Right ventricle myocardium superior (tissue), 1 donor: ENCODE data around the gene IP6K2. TPM values are rescaled to one million over a fixed set of nuclear protein-coding genes. Genes with fewer than 3 reads are reported as not detected.
"Not testable (repeated sequence)": the region's sequence is repeated elsewhere in the genome, so short reads cannot be mapped to it uniquely, and the experiment has no call there.

Experiments
- ATAC-seq: fragments of 200-7000 bp; cut with Tn5 transposase; one replicate; pipeline ENCODE4 v1.9.1; 2020; ENCODE audit warnings: mild to moderate bottlenecking; ENCODE audit not compliant: poor library complexity
- DNase-seq: peaks from one replicate; pipeline ENCODE4 v3.0.0-alpha.2; 2020
- intact Hi-C: fragments of 100-400 bp; cut with DNase I; formaldehyde crosslinking; loops from one replicate; pipeline ENCODE4 v1.11.2; 2022
- long read RNA-seq: library from polyadenylated mRNA; unstranded; transcript quantifications from one replicate; pipeline ENCODE4 v2.0.0, GENCODE V29; 2021
- total RNA-seq: library from RNA; stranded (reverse); fragmentation: NEBNext Ultra II Directional; extraction: Animal tissue kit (Norgen Biotek cat#: 25700); gene quantifications from one replicate; pipeline ENCODE4 v1.2.1, GENCODE V29; 2021
- donor health status: DM: no; HTN: yes; CAD: no; lungs with severe emphysema.

The IP6K2 gene, protein sequence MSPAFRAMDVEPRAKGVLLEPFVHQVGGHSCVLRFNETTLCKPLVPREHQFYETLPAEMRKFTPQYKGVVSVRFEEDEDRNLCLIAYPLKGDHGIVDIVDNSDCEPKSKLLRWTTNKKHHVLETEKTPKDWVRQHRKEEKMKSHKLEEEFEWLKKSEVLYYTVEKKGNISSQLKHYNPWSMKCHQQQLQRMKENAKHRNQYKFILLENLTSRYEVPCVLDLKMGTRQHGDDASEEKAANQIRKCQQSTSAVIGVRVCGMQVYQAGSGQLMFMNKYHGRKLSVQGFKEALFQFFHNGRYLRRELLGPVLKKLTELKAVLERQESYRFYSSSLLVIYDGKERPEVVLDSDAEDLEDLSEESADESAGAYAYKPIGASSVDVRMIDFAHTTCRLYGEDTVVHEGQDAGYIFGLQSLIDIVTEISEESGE
- 22.7 TPM for total RNA-seq
- long read RNA-seq, transcript IP6K2-201 (6 exons, 1,775 nt), result major isoform, 10 of 49 reads
- long read RNA-seq, partial matches to known transcripts, result 21 of 49 reads
- long read RNA-seq, other reads (novel, unspliced or antisense), result 14 of 49 reads

DNA sequence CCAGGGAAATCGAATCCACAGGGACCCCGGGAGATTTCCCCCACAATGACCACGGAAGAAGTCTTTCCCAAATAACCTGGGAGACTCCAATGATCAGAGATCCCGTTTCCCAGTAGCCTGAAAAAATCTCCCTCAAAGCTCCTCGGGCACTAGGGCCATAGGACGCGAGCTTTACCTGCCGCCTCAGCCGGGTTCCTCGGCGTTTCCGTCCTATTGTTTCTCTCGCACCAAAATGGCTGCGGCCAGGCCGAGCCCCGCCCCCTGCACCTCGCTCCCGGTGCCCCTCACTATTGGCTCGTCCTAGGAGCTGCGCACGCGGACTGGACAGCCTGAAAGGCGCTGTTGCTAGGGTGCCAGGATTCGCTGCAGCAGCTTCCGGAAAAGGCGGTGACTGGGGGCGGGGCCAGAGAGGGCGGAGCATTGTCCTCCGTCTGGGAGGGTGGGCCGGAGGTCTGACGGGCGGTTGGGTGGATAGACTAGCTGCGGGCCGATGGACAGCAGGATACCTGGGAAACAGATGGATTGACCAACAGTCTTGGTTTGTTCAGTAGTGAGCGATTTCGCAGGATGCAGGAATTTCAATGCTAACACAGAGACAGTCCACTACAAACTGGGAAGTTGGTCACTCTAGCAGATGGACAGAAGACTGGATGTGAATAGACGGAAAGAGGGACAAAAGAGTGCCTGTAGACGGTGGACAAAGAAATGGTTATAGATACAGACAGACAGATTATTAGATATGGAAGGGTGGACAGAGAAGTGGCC is at the start of gene IP6K2:
Gene IP6K2 (minus strand): TSS at position 240 of the 765 bp plus-strand sequence. CDS start 21,930 bp downstream, outside the sequence.
- ATAC-seq, result peak; percentile 99
- peak; percentile 99 for DNase-seq
- intact Hi-C loops, result no loop called here

DNA sequence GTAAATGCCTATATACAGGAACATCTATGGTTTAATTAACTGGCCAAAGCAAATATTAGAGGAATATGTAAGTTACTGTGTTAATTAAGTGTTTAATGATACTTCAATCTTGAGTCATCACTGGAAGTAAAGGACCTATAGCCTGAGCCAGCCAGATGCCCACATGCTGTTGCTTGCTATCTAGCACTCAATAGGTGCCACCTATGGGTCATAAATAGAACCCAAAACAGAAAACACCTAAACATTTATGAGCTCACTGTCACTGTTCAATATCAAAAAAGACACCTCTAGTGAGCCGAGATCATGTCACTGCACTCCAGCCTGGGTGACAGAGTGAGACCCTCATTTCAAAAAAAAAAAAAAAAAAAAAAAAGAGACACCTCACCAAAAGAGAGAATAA is 48.4 kb upstream of the IP6K2 start:
- intact Hi-C loops, result no loop called here
- DNase-seq, result no peak
- ATAC-seq, result no peak

DNA sequence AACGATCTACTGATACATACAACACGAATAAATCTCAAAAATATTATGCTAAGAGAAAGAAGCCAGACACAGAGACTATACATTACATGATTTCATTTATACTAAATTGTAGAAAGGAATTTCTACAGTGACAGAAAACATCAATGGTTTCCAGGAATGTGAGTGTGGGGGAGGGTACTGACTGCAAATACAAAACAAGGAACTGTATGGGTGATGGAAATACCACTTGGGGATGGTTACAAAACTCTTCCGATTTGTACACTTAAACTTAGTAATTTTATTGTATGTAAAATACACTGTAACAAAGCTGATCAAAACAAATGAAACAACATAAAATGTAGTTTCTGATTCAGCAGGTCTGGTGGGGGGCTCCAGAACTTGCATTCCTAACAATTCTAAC is 45.8 kb upstream of the IP6K2 start:
- ATAC-seq, result no peak
- intact Hi-C loops, result no loop called here
- no peak for DNase-seq

DNA sequence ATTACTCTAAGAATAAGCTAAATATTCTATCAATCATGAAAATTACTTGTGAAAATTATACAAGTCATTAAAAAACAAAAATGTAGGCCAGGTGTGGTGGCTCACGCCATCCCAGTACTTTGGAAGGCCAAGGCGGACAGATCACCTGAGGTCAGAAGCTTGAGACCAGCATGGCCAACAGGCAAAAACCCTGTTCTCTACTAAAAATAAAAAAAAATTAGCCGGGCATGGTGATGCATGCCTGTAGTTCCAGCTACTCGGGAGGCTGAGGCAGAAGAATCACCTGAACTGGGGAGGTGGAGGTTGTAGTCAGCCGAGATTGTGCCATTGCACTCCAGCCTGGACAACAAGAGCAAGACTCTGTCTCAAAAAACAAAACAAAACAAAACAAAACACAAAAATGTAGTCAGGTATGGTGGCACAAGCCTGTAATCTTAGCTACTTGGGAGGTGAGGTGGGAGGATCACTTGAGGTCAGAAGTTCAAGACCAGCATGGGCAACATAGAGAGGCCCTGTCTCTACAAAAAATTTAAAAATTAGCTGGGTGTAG is 43.0 kb upstream of the IP6K2 start:
- intact Hi-C loops, DNase-seq, ATAC-seq: not testable (repeated sequence)

DNA sequence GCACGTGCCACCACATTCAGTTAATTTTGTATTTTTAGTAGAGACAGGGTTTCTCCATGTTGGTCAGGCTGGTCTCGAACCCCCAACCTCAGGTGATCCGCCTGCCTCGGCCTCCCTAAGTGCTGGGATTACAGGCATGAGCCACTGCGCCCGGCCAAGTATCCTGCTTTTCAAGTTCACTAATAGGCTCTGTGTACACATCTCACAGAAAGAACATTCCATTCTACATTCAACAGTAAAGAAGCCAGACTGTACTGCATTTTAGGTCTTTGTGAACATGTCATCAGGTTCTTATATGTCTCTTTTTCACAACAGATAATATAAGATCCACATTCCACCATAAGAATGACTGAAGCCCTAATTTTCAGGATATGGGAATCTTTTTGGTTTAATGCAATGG is 42.5 kb upstream of the IP6K2 start:
- ATAC-seq, intact Hi-C loops, DNase-seq: not testable (repeated sequence)

DNA sequence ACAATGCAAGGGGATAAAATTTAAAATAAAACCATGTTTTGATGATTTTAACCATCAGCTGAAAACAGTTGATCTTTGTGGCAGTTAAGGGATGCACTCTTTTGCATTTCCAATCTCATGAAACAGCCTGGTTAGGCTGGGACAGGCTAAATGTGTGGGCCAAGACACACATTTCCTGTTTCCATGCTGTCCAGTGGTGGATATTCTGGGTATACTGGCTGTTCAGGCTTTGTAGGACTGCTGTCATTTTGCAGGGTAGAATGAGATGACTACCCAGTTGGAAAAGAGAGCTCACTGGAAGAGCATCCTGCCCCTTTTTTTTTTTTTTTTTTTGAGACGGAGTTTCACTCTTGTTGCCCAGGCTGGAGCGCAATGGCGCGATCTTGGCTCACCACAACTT is 42.0 kb upstream of the IP6K2 start:
- ATAC-seq (no peak), DNase-seq (no peak)
- intact Hi-C loops, result no loop called here

DNA sequence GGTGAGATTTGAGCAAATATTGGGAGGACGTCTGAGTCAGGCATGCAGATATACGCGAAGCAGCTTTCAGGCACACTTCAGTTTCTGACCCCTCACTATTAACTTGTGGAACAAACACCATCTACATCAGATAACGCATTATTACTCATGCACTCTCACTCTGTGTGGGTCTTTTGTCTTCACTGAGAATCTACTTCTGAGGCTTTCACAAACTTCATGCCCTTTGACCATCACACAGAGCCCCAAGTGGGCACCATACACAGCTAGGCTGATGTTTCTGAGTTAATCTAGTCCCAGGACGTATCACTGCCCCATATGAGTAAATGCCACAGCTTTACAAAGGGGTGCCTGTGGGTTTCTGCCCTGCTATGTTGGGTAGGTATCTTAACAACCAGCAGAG is 39.6 kb upstream of the IP6K2 start:
- ATAC-seq, result no peak
- intact Hi-C loops, result no loop called here
- DNase-seq, result no peak

DNA sequence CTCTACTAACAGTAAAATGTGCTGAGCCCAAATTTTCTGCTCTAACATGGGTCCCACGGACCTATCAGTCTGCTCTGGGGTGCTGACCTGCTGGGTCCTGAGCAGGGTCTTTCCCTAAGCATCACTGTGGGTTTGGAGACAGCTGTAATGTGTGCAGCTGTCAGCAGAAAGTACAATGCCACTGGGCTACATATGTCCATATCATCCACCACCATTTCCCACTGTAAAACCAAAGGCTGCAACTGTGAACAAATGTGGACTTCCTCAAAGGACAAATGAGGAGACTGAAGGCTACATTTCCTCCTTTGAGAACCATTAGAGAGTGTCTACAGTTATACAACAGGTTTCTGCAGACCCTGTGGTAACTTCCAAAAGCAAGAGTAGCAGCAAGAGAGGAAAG is 33.8 kb upstream of the IP6K2 start:
- DNase-seq (no peak), ATAC-seq (no peak)
- intact Hi-C loops, result no loop called here

DNA sequence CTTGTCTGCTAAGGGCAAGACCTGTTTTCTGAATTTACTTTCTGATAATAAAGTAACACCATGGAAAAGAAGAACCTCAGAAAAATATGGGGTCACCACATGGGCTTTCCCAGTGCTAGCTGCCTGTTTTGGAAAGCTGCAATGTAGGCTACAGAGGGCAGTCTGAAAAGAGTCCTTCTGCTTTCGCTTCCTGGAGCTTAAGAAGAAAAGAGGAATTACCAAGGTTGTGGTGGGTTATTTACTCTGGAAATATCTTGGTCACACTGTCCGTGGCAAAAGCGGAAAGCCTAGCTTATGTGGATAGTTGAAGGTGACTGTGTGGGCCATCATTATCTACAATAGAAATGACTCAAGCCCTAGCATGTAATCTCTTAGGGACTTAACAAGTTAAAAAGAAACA is 31.7 kb upstream of the IP6K2 start:
- intact Hi-C loops, result no loop called here
- DNase-seq, result no peak

DNA sequence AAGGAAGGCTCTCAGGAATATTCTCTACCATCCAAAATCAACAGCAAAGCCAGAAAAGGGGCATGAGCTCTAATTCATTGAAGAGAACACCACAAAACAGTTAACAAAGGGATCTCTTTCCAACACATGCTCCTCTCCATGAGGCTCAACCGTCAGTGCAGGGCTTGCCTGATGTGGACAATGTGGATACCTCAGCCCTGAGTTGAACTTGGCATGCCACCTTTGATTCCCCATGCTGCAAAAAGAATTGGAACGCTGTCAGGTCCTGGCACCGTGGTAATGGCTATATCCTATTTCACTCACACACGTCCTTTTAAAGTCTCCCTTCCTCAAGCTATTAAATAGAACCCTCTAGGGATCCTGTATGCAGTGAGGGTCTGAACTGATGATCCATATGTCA is 30.7 kb upstream of the IP6K2 start:
- peak; percentile 60 for DNase-seq
- peak; percentile 83 for ATAC-seq
- intact Hi-C loops, result no loop called here

More for the DNA sequence above, 31.7 kb upstream of the IP6K2 start:
- peak; percentile 6 for ATAC-seq

DNA sequence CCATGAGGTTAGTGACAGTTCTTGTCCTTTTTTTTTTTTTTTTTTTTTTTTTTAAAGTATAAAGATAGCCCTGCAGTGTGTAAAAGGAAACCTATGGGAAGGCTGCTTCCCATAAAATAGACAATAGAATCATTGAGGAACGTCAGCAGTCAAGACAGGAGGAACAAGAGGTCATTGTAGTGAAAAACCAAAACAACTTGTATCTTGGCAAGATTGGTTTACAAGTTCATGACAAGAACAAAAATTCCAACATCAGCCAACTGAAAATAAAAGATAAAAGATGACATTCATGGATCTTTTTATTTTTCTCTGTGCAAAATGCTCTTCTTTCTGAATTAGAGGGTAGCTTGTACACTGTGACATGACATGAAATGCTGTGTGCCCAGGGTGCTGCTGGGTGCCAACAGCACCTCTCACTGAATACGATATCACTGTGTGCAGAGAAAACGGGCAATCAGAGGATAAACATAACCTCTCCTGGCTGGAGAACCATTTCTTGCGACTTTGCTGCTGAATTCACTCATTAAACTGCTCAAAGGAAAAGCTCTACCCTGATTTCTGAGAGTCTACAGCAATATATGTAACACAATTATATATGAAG is 30.1 kb upstream of the IP6K2 start:
- intact Hi-C loops, result no loop called here
- ATAC-seq, result peak; percentile 60
- DNase-seq, result no peak

DNA sequence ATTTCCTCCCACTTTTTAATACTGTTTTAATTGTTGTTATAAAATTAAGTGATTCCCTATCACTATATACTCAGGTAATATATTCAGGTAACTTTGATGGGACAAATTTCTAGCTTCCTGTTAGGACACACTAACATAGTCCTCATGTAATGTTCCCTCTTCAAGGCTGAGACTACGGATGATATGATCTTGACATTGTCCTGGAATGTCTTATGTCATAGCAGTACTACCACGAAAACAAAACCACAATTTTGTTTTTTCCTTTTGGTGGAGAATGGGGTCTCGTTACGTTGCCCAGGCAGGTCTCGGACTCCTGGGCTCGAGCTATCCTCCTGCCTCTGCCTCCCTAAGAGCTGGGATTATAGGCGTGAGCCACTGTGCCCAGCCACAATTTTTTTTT is 26.8 kb upstream of the IP6K2 start:
- intact Hi-C loops, result no loop called here
- no peak for ATAC-seq
- DNase-seq, result no peak

DNA sequence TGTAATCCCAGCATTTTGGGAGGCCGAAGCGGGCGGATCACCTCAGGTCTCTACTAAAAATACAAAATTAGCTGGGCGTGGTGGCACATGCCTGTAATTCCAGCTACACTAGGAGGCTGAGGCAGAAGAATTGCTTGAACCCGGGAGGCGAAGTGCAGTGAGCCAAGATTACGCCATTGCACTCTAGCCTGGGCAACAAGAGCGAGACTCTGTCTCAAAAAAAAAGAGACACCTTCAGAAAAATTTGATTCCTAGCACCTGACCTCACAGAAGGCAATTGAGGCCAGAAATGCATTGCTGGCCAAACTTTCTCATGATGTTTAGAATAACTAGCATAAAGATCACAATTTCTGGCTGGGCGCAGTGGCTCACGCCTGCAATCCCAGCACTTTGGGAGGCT is 24.2 kb upstream of the IP6K2 start:
- intact Hi-C loops, ATAC-seq, DNase-seq: not testable (repeated sequence)

DNA sequence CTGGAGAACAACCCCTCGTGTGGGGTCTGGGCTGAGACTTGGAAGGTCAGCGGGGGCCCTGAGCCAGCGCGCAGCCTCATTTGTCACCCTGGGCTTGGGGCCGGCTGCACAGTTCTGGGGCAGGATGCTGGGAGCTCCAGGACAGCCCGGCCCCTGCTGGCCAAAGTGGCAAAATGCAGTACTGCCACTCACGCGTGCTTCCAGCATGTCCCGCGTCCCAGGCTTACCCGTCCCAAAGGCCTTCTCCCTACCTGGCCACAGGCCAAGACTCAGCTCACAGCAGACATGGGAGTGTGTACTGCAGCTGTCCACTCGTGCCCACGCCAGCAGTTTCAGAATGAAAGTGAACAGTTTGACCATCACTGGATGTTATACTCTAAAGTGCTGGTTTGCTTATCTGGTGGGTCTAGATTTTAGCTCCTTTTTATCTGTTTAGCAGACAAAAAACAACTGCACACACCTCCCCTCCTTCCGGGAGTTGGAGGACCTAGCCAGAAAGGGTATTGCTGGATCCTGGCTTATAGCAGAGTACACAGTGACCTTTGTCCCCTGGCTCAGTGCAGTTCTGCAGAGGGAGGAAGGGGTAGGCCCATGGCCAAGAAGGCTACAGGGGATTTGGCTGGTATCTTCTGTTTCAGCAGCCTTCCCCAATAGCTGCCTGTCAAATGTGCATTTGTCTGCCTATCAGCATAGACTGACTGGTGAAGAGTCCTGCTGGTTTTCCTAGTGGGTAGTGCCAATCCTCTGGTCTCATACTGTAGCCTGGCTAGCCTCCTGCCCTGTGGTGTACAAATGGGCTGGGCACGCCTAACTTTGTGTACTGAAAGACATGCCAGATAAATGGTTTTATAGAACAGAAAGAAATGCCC is 23.2 kb upstream of the IP6K2 start:
- DNase-seq (peak; percentile 96), ATAC-seq (peak; percentile 85)
- intact Hi-C loops, result no loop called here

DNA sequence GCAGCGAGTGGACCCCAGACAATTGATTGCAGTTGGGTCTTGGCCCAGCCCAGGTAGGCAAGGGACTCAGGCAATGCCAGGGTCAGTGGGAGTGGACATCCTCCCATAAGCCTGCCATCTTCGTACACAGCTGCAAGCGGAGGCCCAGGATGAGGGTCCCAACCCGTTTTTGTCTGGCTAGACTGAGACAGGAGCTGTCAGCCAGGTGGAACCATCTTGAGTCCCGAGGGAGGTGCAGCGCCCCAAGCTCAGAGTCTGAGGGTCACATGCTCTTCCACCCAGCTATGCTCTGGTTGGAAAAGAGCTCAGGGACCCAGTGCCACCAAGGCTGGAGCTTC is 22.6 kb upstream of the IP6K2 start:
- DNase-seq, result peak; percentile 42
- no peak for ATAC-seq
- intact Hi-C loops, result no loop called here

DNA sequence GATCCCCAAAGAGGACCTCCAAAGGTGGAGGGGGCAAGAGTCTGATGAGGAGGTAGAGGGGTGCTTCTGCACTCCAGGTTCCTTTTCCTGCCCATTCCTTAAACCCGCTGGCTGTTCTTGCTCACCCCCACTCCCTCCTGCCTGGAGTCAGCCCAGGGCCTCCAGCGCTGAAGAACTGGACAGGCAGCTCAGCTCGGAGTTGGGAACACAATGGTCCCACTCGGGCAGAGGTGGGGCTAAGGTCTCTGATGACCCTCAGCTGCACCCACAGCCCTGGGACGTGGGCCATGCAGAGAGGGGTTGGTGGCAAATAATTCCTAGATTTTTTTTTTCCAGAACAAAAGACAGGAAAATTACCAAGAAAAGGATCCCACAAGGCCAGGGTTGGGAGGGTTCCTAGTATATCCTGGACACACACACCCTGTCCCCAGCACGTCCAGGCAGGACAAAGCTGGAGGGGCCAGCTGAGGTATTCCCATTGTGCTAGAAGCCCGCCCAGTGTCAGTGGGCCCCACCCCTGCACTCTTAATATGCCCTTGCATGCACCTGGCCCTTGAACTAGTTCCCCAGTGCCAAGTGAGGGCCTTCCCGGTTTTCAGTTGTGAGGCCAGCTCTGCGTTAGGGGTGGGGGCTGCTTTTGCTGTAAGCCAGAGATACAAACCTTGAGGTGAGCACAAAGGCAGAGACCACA is 22.1 kb upstream of the IP6K2 start:
- peak; percentile 78 for DNase-seq
- peak; percentile 30 for ATAC-seq
- intact Hi-C loops, result no loop called here

DNA sequence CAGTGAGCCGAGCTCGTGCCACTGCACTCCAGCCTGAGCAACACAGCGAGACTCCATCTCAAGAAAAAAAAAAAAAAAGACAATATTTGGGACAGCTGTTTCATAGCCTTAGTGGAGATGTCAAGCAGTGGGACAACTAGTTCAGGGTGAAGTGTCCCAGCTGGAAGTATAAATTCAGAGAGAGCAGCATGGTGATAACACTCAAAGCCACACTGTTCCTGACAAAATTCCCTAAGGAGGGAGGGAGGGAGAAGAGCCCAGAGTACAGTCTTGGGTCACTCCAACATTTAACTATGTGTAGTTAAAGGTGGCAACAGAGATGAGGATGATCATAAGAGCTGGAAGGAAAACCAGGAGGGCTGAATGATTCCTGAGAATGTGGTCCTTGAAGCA is 21.1 kb upstream of the IP6K2 start:
- intact Hi-C loops, result no loop called here
- no peak for DNase-seq
- ATAC-seq, result peak; percentile 43
